Body of pancreas (tissue), 4 donors: ENCODE data around the gene GPR31.

Source experiments
- POLR2A ChIP-seq, 3 donors: fragments of 450-650 bp; IDR thresholded peaks; one replicate each; pipeline ENCODE4 v1.6.1; 2016; ENCODE audit warnings: antibody characterized with exemption in 3 of 3, mild to moderate bottlenecking in 2 of 3
- TF ChIP-seq, protein P1 (sequence below), 7 experiments: fragments of 450-650 bp in 4 of 7; fragments of 200-600 bp in 3 of 7; sonication (generic) in 3 of 7; IDR thresholded peaks; one replicate each; pipeline ENCODE4 v1.5.1; 2016 to 2019; ENCODE audit warnings: antibody characterized with exemption in 7 of 7

DNA sequence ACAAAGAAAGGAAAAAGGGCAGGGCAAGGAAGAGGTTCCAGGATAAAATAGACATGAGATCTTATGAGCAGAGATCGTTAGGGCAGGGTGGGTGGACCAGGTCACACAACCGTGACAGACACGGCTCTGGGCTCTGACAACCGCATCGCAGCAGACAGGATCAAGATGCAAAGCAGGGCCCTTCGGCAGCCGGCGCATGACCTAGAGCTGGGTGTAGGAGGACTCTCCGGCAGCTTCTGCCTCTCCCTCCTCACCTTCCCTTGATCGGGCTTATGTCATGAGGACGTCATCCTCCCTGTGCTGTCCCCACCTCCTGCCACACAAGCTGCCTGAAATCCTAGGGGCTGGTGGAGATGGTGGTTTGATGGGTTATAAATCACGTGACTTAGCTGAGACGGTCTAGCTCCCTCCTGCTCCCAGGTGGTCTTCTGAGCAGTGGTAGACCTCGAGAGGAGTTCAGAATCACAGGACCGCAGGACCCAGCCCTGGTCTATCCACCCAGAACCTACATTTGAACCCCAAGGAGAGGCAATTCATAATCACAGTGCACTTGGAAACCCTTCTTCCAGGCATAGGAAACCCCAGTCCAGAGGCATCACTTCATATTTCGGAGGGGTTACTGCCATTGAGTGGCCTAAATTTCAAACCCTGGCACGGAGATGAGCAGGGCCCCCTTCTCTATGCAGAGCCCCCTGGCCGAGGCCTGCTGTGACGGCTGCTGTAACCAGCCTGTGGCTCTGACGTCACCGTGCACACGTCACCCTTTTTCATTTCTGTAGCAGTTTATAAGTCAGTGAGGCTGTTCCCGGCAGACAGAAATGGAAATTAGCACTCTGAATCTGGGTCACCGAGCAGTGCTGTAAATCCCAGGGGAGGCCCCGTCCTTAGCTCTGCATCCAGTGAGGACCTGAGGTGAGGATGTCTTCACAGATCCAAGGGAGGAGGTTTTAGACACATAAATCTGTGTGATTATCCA lies 43.6 kb downstream of the GPR31 start:
- TF ChIP-seq, protein P1, sequence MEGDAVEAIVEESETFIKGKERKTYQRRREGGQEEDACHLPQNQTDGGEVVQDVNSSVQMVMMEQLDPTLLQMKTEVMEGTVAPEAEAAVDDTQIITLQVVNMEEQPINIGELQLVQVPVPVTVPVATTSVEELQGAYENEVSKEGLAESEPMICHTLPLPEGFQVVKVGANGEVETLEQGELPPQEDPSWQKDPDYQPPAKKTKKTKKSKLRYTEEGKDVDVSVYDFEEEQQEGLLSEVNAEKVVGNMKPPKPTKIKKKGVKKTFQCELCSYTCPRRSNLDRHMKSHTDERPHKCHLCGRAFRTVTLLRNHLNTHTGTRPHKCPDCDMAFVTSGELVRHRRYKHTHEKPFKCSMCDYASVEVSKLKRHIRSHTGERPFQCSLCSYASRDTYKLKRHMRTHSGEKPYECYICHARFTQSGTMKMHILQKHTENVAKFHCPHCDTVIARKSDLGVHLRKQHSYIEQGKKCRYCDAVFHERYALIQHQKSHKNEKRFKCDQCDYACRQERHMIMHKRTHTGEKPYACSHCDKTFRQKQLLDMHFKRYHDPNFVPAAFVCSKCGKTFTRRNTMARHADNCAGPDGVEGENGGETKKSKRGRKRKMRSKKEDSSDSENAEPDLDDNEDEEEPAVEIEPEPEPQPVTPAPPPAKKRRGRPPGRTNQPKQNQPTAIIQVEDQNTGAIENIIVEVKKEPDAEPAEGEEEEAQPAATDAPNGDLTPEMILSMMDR (IDR thresholded peaks at IDR 0.05): no peak
- TF ChIP-seq POLR2A (IDR thresholded peaks at IDR 0.05): no peak
